H1 (cell line): ENCODE data around the gene COL10A1. TPM values are rescaled to one million over a fixed set of nuclear protein-coding genes. Genes with fewer than 3 reads are reported as not detected.

Experiments
- CTCF ChIA-PET: fragments of 300-600 bp; sonication (Branson Sonifier 250); formaldehyde crosslinking; loops from one replicate; lab custom pipeline; 2021; ENCODE audit not compliant: partially characterized antibody; lab: Charles Lee
- POLR2A ChIA-PET: fragments of 300-600 bp; sonication (Branson Sonifier 250); formaldehyde crosslinking; loops from one replicate; lab custom pipeline; 2021; ENCODE audit warnings: inconsistent platforms; ENCODE audit not compliant: partially characterized antibody; lab: Charles Lee
- DNase-seq, 2 experiments: peaks; one replicate each; pipeline versions ENCODE4 v3.0.0 to v3.0.0-alpha.2; 2010 to 2022; ENCODE audit warnings: low spot score in 2 of 2, low read depth in 1 of 2, mixed read lengths in 1 of 2
- FAIRE-seq: peaks from 2 replicates; lab custom pipeline; 2011; peaks lifted over from hg19 to GRCh38; lab: Jason Lieb, UNC
- H2AFZ ChIP-seq: 2 replicates; pipeline ENCODE4 v1.8.1; 2012; ENCODE audit warnings: low read length, inconsistent platforms
- H2AK5ac ChIP-seq: 2 replicates; pipeline ENCODE4 v1.6.1; 2013; ENCODE audit warnings: low read depth, low read length
- H2BK120ac ChIP-seq: replicated peaks from 2 replicates; pipeline ENCODE3; 2013; ENCODE audit warnings: low read depth, low read length, inconsistent platforms
- H2BK12ac ChIP-seq: 2 replicates; pipeline ENCODE4 v1.6.1; 2013; ENCODE audit warnings: low read depth, low read length
- H2BK15ac ChIP-seq: 2 replicates; pipeline ENCODE4 v1.6.1; 2013; ENCODE audit warnings: low read length
- H2BK20ac ChIP-seq: 2 replicates; pipeline ENCODE4 v1.6.1; 2013; ENCODE audit warnings: low read length
- H2BK5ac ChIP-seq: 2 replicates; pipeline ENCODE4 v1.6.1; 2013; ENCODE audit warnings: low read depth, low read length
- H3K14ac ChIP-seq: 2 replicates; pipeline ENCODE4 v1.6.1; 2013; ENCODE audit warnings: inconsistent platforms; ENCODE audit not compliant: insufficient read length
- H3K18ac ChIP-seq: 2 replicates; pipeline ENCODE4 v1.6.1; 2013; ENCODE audit warnings: low read length; ENCODE audit errors: extremely low read depth
- H3K23ac ChIP-seq: 2 replicates; pipeline ENCODE4 v1.6.1; 2013; ENCODE audit warnings: inconsistent platforms; ENCODE audit not compliant: insufficient read length
- H3K23me2 ChIP-seq: 2 replicates; pipeline ENCODE4 v1.6.1; 2013; ENCODE audit warnings: low read depth, low read length
- H3K27ac ChIP-seq: 2 replicates; pipeline ENCODE4 v1.6.1; 2011; ENCODE audit warnings: low read depth, low read length, inconsistent platforms
- H3K27me3 ChIP-seq, 4 experiments: replicated peaks in 1 of 4; 1 replicate in 1 of 4; 2 replicates in 3 of 4; pipeline versions ENCODE4 v1.6.1 to v1.8.1; 2011 to 2013; ENCODE audit warnings: low read length in 3 of 4, mild to moderate bottlenecking in 3 of 4, inconsistent platforms in 2 of 4, mixed read lengths in 2 of 4, moderate library complexity in 1 of 4; ENCODE audit not compliant: control insufficient read depth in 3 of 4, insufficient read depth in 3 of 4; ENCODE audit errors: extremely low read depth in 1 of 4
- H3K36me3 ChIP-seq, 4 experiments: 2 replicates each; pipeline versions ENCODE4 v1.6.1 to v1.8.1; 2011 to 2013; ENCODE audit warnings: mild to moderate bottlenecking in 4 of 4, low read length in 3 of 4, moderate library complexity in 2 of 4, control low read depth in 1 of 4, inconsistent platforms in 1 of 4; ENCODE audit not compliant: insufficient read depth in 4 of 4, control insufficient read depth in 2 of 4
- H3K4ac ChIP-seq: replicated peaks from 2 replicates; pipeline ENCODE3; 2013; ENCODE audit warnings: low read length, low read depth, mixed read lengths, inconsistent platforms; ENCODE audit not compliant: insufficient read length
- H3K4me1 ChIP-seq, 4 experiments: replicated peaks in 1 of 4; 1 replicate in 1 of 4; 2 replicates in 3 of 4; pipeline versions ENCODE4 v1.6.1 to v1.8.1; 2011 to 2013; ENCODE audit warnings: low read length in 3 of 4, inconsistent platforms in 2 of 4, mixed read lengths in 1 of 4; ENCODE audit not compliant: insufficient read depth in 4 of 4, control insufficient read depth in 3 of 4
- H3K4me2 ChIP-seq, 2 experiments: 2 replicates each; pipeline versions ENCODE4 v1.6.1 to v1.8.1; 2011 to 2013; ENCODE audit warnings: low read depth in 2 of 2, low read length in 2 of 2, control low read depth in 1 of 2, inconsistent platforms in 1 of 2, mild to moderate bottlenecking in 1 of 2; ENCODE audit not compliant: insufficient read depth in 1 of 2
- H3K4me3 ChIP-seq, 4 experiments: fragments of 200-600, 300-600 bp in 1 of 4; sonication (generic), shearing (Covaris generic), sonication (Bioruptor Twin) in 1 of 4; 2 replicates each; pipeline versions ENCODE4 v1.5.1 to v1.8.1; 2011 to 2016; ENCODE audit warnings: low read length in 4 of 4, low read depth in 3 of 4, control low read depth in 2 of 4, inconsistent platforms in 2 of 4, mild to moderate bottlenecking in 2 of 4, mixed read lengths in 1 of 4, moderate library complexity in 1 of 4; ENCODE audit not compliant: insufficient read depth in 2 of 4; ENCODE audit errors: extremely low read depth in 1 of 4
- H3K56ac ChIP-seq: replicated peaks from 2 replicates; pipeline ENCODE3; 2013; ENCODE audit warnings: low read depth, mild to moderate bottlenecking, mixed read lengths, low read length, inconsistent platforms; ENCODE audit not compliant: insufficient read length
- H3K79me1 ChIP-seq: 2 replicates; pipeline ENCODE4 v1.6.1; 2013; ENCODE audit warnings: low read depth, low read length, control low read depth
- H3K79me2 ChIP-seq, 2 experiments: 2 replicates each; pipeline versions ENCODE4 v1.6.1 to v1.8.1; 2012 to 2013; ENCODE audit warnings: low read length in 2 of 2, mild to moderate bottlenecking in 2 of 2, inconsistent platforms in 1 of 2; ENCODE audit not compliant: insufficient read depth in 2 of 2, control insufficient read depth in 1 of 2
- H3K9ac ChIP-seq, 4 experiments: replicated peaks in 1 of 4; 1 replicate in 1 of 4; 2 replicates in 3 of 4; pipeline versions ENCODE4 v1.6.1 to v1.8.1; 2011 to 2013; ENCODE audit warnings: low read depth in 3 of 4, low read length in 3 of 4, control low read depth in 2 of 4, mild to moderate bottlenecking in 2 of 4, moderate library complexity in 2 of 4, inconsistent platforms in 1 of 4; ENCODE audit errors: extremely low read depth in 1 of 4
- H3K9me3 ChIP-seq, 2 experiments: 2 replicates each; pipeline versions ENCODE4 v1.6.1 to v1.8.1; 2012 to 2013; ENCODE audit warnings: mild to moderate bottlenecking in 2 of 2, moderate library complexity in 2 of 2, control low read depth in 1 of 2, inconsistent platforms in 1 of 2, low read depth in 1 of 2, low read length in 1 of 2, mixed read lengths in 1 of 2; ENCODE audit not compliant: insufficient read depth in 2 of 2
- H4K20me1 ChIP-seq, 2 experiments: replicated peaks in 1 of 2; 2 replicates each; pipeline versions ENCODE3 to v1.8.1; 2011 to 2013; ENCODE audit warnings: inconsistent platforms in 2 of 2, low read length in 2 of 2, mild to moderate bottlenecking in 1 of 2; ENCODE audit not compliant: insufficient read depth in 2 of 2, control insufficient read depth in 1 of 2
- H4K5ac ChIP-seq: 2 replicates; pipeline ENCODE4 v1.6.1; 2013; ENCODE audit warnings: low read length, low read depth, mixed read lengths, inconsistent platforms; ENCODE audit not compliant: insufficient read length
- H4K8ac ChIP-seq: 2 replicates; pipeline ENCODE4 v1.8.0; 2013; ENCODE audit warnings: mild to moderate bottlenecking, moderate library complexity, low read length, inconsistent platforms; ENCODE audit not compliant: insufficient read depth; ENCODE audit errors: extremely low read depth
- H4K91ac ChIP-seq: replicated peaks from 2 replicates; pipeline ENCODE3; 2013; ENCODE audit warnings: low read length, mixed read lengths, inconsistent platforms; ENCODE audit not compliant: insufficient read length
- ATF3 ChIP-seq: IDR thresholded peaks from 2 replicates; pipeline ENCODE4 v1.6.1; 2011; ENCODE audit warnings: low read depth, mild to moderate bottlenecking, low read length; ENCODE audit not compliant: insufficient read depth
- CEBPB ChIP-seq: IDR thresholded peaks from 2 replicates; pipeline ENCODE4 v1.6.1; 2012; ENCODE audit warnings: low read depth, low read length
- FOSL1 ChIP-seq: IDR thresholded peaks from 2 replicates; pipeline ENCODE4 v1.6.1; 2011; ENCODE audit warnings: mild to moderate bottlenecking, low read depth, low read length, moderate library complexity; ENCODE audit not compliant: insufficient read depth
- NRF1 ChIP-seq: IDR thresholded peaks from 2 replicates; pipeline ENCODE4 v1.6.1; 2011; ENCODE audit warnings: mild to moderate bottlenecking, low read depth, low read length, improper control_type of control experiment
- POLR2AphosphoS5 ChIP-seq: IDR thresholded peaks from 2 replicates; pipeline ENCODE4 v1.6.1; 2011; ENCODE audit warnings: low read depth, low read length
- RFX5 ChIP-seq: IDR thresholded peaks from 2 replicates; pipeline ENCODE4 v1.6.1; 2011; ENCODE audit warnings: low read depth, low read length, improper control_type of control experiment, borderline replicate concordance
- WGBS, 2 experiments: shearing (Covaris generic) in 1 of 2; methylation state at CpG; one replicate each; pipeline versions ENCODE4 v1.1.6 to v1.1.7; 2013 to 2015; ENCODE audit warnings: low lambda C conversion rate in 2 of 2, mixed read lengths in 2 of 2, inconsistent platforms in 1 of 2, low coverage in 1 of 2, missing lambda C conversion rate in 1 of 2; ENCODE audit not compliant: insufficient replicate concordance in 2 of 2, insufficient coverage in 1 of 2, insufficient read length in 1 of 2; ENCODE audit errors: extremely low coverage in 1 of 2, missing lambda C conversion rate in 1 of 2; 5-methylcytosine and 5-hydroxymethylcytosine counted together
- polyA plus RNA-seq, 7 experiments: library from polyadenylated mRNA; depleted of rRNA in 3 of 7; stranded (reverse) in 5 of 7; unstranded in 2 of 7; fragments of >200 nt in 5 of 7; fragments of 200-250 nt in 2 of 7; gene quantifications; 1 replicate in 5 of 7; 2 replicates in 1 of 7; 4 replicates in 1 of 7; pipeline versions ENCODE4 v1.2.1 to v1.2.3, GENCODE V29; 2011 to 2013; ENCODE audit warnings: missing spikeins in 2 of 7, mixed read lengths in 2 of 7
- total RNA-seq: library from RNA; stranded (reverse); fragmentation: NEBNext Ultra II Directional; extraction: Animal tissue kit (Norgen Biotek cat#: 25700); gene quantifications from 2 replicates; pipeline ENCODE4 v1.2.1, GENCODE V29; 2021

The COL10A1 gene
- total and polyA plus RNA-seq, 2 of the 8 experiments (the other 6 are each of a cell fraction or from before 2014, with no cell fraction given), result not detected

GRCh38 chr6:116078522-116078921, 47.4 kb downstream of the COL10A1 start:
- Histone ChIP-seq H3K4me3 (no peak overlapping the region), H3K56ac (no peak overlapping the region), H3K4me2 (no peak overlapping the region), H2AK5ac (no peak overlapping the region), H4K8ac (no peak overlapping the region), H3K4ac (no peak overlapping the region), H3K23ac (no peak overlapping the region), H3K9me3 (no peaks in the 10 kb centered on the region), H3K9ac (no peak overlapping the region), H3K27ac (no peak overlapping the region), H3K27me3 (no peaks in the 10 kb centered on the region), H2BK5ac (no peak overlapping the region), H4K5ac (no peak overlapping the region), H2BK12ac (no peak overlapping the region), H2AFZ (no peak overlapping the region), H2BK20ac (no peak overlapping the region), H3K79me1 (no peaks in the 10 kb centered on the region), H3K79me2 (no peaks in the 10 kb centered on the region), H4K20me1 (no peaks in the 10 kb centered on the region), H3K14ac (no peak overlapping the region), H3K23me2 (no peaks in the 10 kb centered on the region), H3K36me3 (no peaks in the 10 kb centered on the region; a peak in 1 of 8 replicates), H2BK120ac (no peak overlapping the region)
- 83% methylated on average over 3 of the region's 3 CpGs; no CpG with 5 or more reads in 1 of the 2 experiments for WGBS, 2 experiments
- no peak for DNase-seq
- no peak for FAIRE-seq
- CTCF ChIA-PET, result interaction anchor here (0.7 to 2.4 kb wide), 7 partner anchors 9 to 66 kb away, joined by 3 to 8 read pairs (median 5); partner anchors contain the start of gene FRK
- TF ChIP-seq CEBPB, result no peak
- no peak for TF ChIP-seq ATF3
- no peak for TF ChIP-seq POLR2AphosphoS5
- TF ChIP-seq FOSL1, result no peak
- no peak for TF ChIP-seq NRF1
- no peak for TF ChIP-seq RFX5
- TF ChIP-seq, all 59 proteins: peak for 0
- Histone ChIP-seq H3K4me1 (no peaks in the 10 kb centered on the region), H2BK15ac (no peak overlapping the region), H4K91ac (no peak overlapping the region), H3K18ac (no peak overlapping the region)
- POLR2A ChIA-PET, result no interaction called here
